H1 (cell line): ENCODE data around the gene MEMO1. TPM values are rescaled to one million over a fixed set of nuclear protein-coding genes. Genes with fewer than 3 reads are reported as not detected.

Experiments
- BACH1 ChIP-seq: IDR thresholded peaks from 2 replicates; pipeline ENCODE4 v1.6.1; 2012; ENCODE audit warnings: low read length, improper control_type of control experiment
- HDAC6 ChIP-seq: IDR thresholded peaks from one replicate; pipeline ENCODE4 v1.7.1; 2012; ENCODE audit warnings: low read depth, mild to moderate bottlenecking, inconsistent platforms, low read length, moderate library complexity
- TEAD4 ChIP-seq: IDR thresholded peaks from 2 replicates; pipeline ENCODE4 v1.6.1; 2012; ENCODE audit warnings: low read depth, low read length, inconsistent platforms, mixed read lengths
- polyA plus RNA-seq, 7 experiments: library from polyadenylated mRNA; depleted of rRNA in 3 of 7; stranded (reverse) in 5 of 7; unstranded in 2 of 7; fragments of >200 nt in 5 of 7; fragments of 200-250 nt in 2 of 7; gene quantifications; 1 replicate in 5 of 7; 2 replicates in 1 of 7; 4 replicates in 1 of 7; pipeline versions ENCODE4 v1.2.1 to v1.2.3, GENCODE V29; 2011 to 2013; ENCODE audit warnings: missing spikeins in 2 of 7, mixed read lengths in 2 of 7
- total RNA-seq: library from RNA; stranded (reverse); fragmentation: NEBNext Ultra II Directional; extraction: Animal tissue kit (Norgen Biotek cat#: 25700); gene quantifications from 2 replicates; pipeline ENCODE4 v1.2.1, GENCODE V29; 2021

Gene MEMO1
- total and polyA plus RNA-seq, 2 of the 8 experiments (the other 6 are each of a cell fraction or from before 2014, with no cell fraction given): 26.9 to 54.7 TPM

GRCh38 chr2:31992025-31992579 is 18.7 kb downstream of the MEMO1 start (continued):
- TF ChIP-seq HDAC6: no peak
- TF ChIP-seq BACH1: no peak
- TF ChIP-seq TEAD4: no peak
